Heart right ventricle (tissue), 16 donors: ENCODE measurements around the gene IGF1R. TPM values are rescaled to one million over a fixed set of nuclear protein-coding genes. Genes with fewer than 3 reads are reported as not detected.

ENCODE experiments used
- ATAC-seq, 8 donors: fragments of 200-7000 bp; cut with Tn5 transposase; one replicate each; pipeline ENCODE4 v1.9.1; 2020; ENCODE audit warnings: mild to moderate bottlenecking in 8 of 8, moderate library complexity in 8 of 8, moderate number of reproducible peaks in 1 of 8
- DNase-seq, 2 donors: peaks; one replicate each; pipeline ENCODE4 v3.0.0-alpha.2; 2020
- H3K27ac ChIP-seq, 10 donors: fragments of 200-600 bp; sonication (generic) in 2 of 10; one replicate each; pipeline versions ENCODE4 v1.5.0 to v1.8.0; 2020 to 2022; ENCODE audit warnings: mild to moderate bottlenecking in 3 of 10
- H3K27me3 ChIP-seq, 7 donors: fragments of 200-600 bp; one replicate each; pipeline ENCODE4 v1.8.0; 2021 to 2022; ENCODE audit warnings: mild to moderate bottlenecking in 2 of 7
- H3K36me3 ChIP-seq, 9 donors: fragments of 200-600 bp; sonication (generic) in 1 of 9; one replicate each; pipeline versions ENCODE4 v1.5.0 to v1.8.0; 2020 to 2022; ENCODE audit warnings: mild to moderate bottlenecking in 2 of 9
- H3K4me1 ChIP-seq, 9 donors: fragments of 200-600 bp; sonication (generic) in 1 of 9; one replicate each; pipeline versions ENCODE4 v1.5.0 to v1.8.0; 2020 to 2022; ENCODE audit warnings: mild to moderate bottlenecking in 4 of 9
- H3K4me3 ChIP-seq, 10 donors: fragments of 200-600 bp; sonication (generic) in 2 of 10; one replicate each; pipeline versions ENCODE4 v1.5.0 to v1.8.0; 2020 to 2022; ENCODE audit warnings: mild to moderate bottlenecking in 7 of 10, moderate library complexity in 2 of 10
- H3K9me3 ChIP-seq, 11 donors: fragments of 200-600 bp in 10 of 11; sonication (generic) in 2 of 11; one replicate each; pipeline versions ENCODE4 v1.5.0 to v1.8.0; 2013 to 2022; ENCODE audit warnings: mild to moderate bottlenecking in 2 of 11, control low read depth in 1 of 11, moderate library complexity in 1 of 11
- CTCF ChIP-seq, 9 donors: fragments of 200-600 bp; sonication (generic) in 2 of 9; IDR thresholded peaks; one replicate each; pipeline versions ENCODE4 v1.5.0 to v1.8.0; 2021 to 2022; ENCODE audit warnings: antibody characterized with exemption in 9 of 9, mild to moderate bottlenecking in 5 of 9, moderate library complexity in 1 of 9
- WGBS, 2 donors: extraction: QIAGEN DNeasy Blood & Tissue Kit; methylation state at CpG; one replicate each; pipeline ENCODE4 v1.1.7; 2013; ENCODE audit warnings: inconsistent platforms in 1 of 2; 5-methylcytosine and 5-hydroxymethylcytosine counted together
- intact Hi-C, 10 donors: fragments of 100-400 bp; cut with DNase I; formaldehyde crosslinking; loops; one replicate each; pipeline versions ENCODE4 v1.11.1 to v1.14.2; 2022
- polyA plus RNA-seq, 2 donors: library from polyadenylated mRNA; stranded (reverse); fragments of 200-250 nt; gene quantifications; one replicate each; pipeline ENCODE4 v1.2.3, GENCODE V29; 2013
- total RNA-seq, 10 donors: library from RNA; stranded (reverse); fragmentation: NEBNext Ultra II Directional in 3 of 10; extraction: Animal tissue kit (Norgen Biotek cat#: 25700) in 3 of 10; gene quantifications; one replicate each; pipeline versions ENCODE4 v1.2.1 to v1.2.4, GENCODE V29; 2021 to 2023
- donor health status: Arrhythmogenic right ventricular cardiomyopathy.
- donor health status: ischemic (EF 13 %, LVEDD 7.1; RV severe dilation, severe dysfunction).
- donor health status: healthy with polysubstance abuse.
- donor health status: DM: no; HTN: yes; CAD: no.
- donor health status: DM: no; HTN: no; CAD: no.
- donor health status: ischemic (EF 25% LVEDD 6.9; RV normal size, moderate dysfunction).
- donor health status: ischemic (EF 25% LVEDD 5.7; RV mildly dilated, moderate dysfunction).
- donor health status: healthy.
- donor health status: DM: yes; HTN: yes; CAD: no.
- donor health status: Ischemic cardiomyopathy.
- donor health status: ischemic (EF 35%, LVEDD 5.7; RV mildly dilated, moderate dysfunction).
- donor health status: nonischemic (EF 11% LVEDD 7.7; RV severe dilation, severe dysfunction).
- donor health status: DM: yes; HTN: yes; CAD: no.
- donor health status: PGD.
- donor health status: ischemic (EF 29% LVEDD 5.4; RV normal size, mild dysfunction).
- donor health status: nonischemic (EF 23%, LVEDD 6.1; RV moderate dilation, normal function).

Gene IGF1R
- total and polyA plus RNA-seq, 12 donors = 3.4 to 88.2 (median 45.9) TPM

- DNase-seq = no peak
- no peak overlapping the region for H3K27ac ChIP-seq
- H3K4me1 ChIP-seq = peaks cover 0 to 3% (median 0%) of the 10 kb centered on the region in 9 donors
- no peaks in the 10 kb centered on the region for H3K27me3 ChIP-seq
- WGBS, 2 donors = 86 to 89% methylated on average over 3 of the region's 3 CpGs
- no peaks in the 10 kb centered on the region for H3K36me3 ChIP-seq
- peaks cover 0 to 15% (median 0%) of the 10 kb centered on the region in 11 donors for H3K9me3 ChIP-seq
- H3K4me3 ChIP-seq = no peak overlapping the region
- TF ChIP-seq CTCF (IDR thresholded peaks at IDR 0.05) = no peak
- no peak for ATAC-seq
- intact Hi-C loops = loop anchor here in 1 of 10 donors (10.0 kb wide), 1 partner anchor 1257 kb away; no protein-coding TSS in a partner anchor
Observed at GRCh38 chr15:98997312-98997711, 349.0 kb downstream of the IGF1R start.

- H3K4me1 ChIP-seq = peaks cover 0 to 3% (median 0%) of the 10 kb centered on the region in 9 donors
- ATAC-seq (no peak), DNase-seq (no peak)
- no peaks in the 10 kb centered on the region for H3K36me3 ChIP-seq
- H3K27me3 ChIP-seq = no peaks in the 10 kb centered on the region
- H3K27ac ChIP-seq = no peak overlapping the region
- H3K9me3 ChIP-seq = peaks cover 0 to 15% (median 0%) of the 10 kb centered on the region in 11 donors
- TF ChIP-seq CTCF (IDR thresholded peaks at IDR 0.05) = no peak
- 81 to 85% methylated on average over 9 of the region's 9 CpGs for WGBS, 2 donors
- intact Hi-C loops = loop anchor here in 1 of 10 donors (10.0 kb wide), 1 partner anchor 1257 kb away; no protein-coding TSS in a partner anchor
- H3K4me3 ChIP-seq = no peak overlapping the region
Observed at GRCh38 chr15:98997755-98998154, 349.4 kb downstream of the IGF1R start.

- DNase-seq (no peak), ATAC-seq (no peak)
- H3K27me3 ChIP-seq = no peaks in the 10 kb centered on the region
- no peak overlapping the region for H3K27ac ChIP-seq
- H3K36me3 ChIP-seq = no peaks in the 10 kb centered on the region
- intact Hi-C loops = loop anchor here in 1 of 10 donors (10.0 kb wide), 1 partner anchor 1257 kb away; no protein-coding TSS in a partner anchor
- 88 to 94% methylated on average over 3 of the region's 3 CpGs for WGBS, 2 donors
- peaks cover 0 to 3% (median 0%) of the 10 kb centered on the region in 9 donors for H3K4me1 ChIP-seq
- H3K4me3 ChIP-seq = no peak overlapping the region
- H3K9me3 ChIP-seq = peaks cover 0 to 15% (median 0%) of the 10 kb centered on the region in 11 donors
- TF ChIP-seq CTCF (IDR thresholded peaks at IDR 0.05) = no peak
Observed at GRCh38 chr15:98998279-98998678, 349.9 kb downstream of the IGF1R start.

GRCh38 chr15:98999233-98999632 is 350.9 kb downstream of the IGF1R start:
- no peak for TF ChIP-seq CTCF (IDR thresholded peaks at IDR 0.05)
- Histone ChIP-seq H3K4me3 (no peak overlapping the region), H3K9me3 (peaks cover 0 to 13% (median 0%) of the 10 kb centered on the region in 11 donors), H3K27me3 (no peaks in the 10 kb centered on the region), H3K4me1 (peaks cover 0 to 3% (median 0%) of the 10 kb centered on the region in 9 donors), H3K36me3 (no peaks in the 10 kb centered on the region), H3K27ac (no peak overlapping the region)
- whole genome bisulfite sequencing, 2 donors = 63 to 70% methylated on average over 2 of the region's 2 CpGs
- intact Hi-C loops = loop anchor here in 1 of 10 donors (10.0 kb wide), 1 partner anchor 1256 kb away; no protein-coding TSS in a partner anchor
- ATAC-seq (no peak), DNase-seq (no peak)
